ENCODE results near the gene TTC33.

GRCh38 chr5:40798801-40799210, 43.0 kb upstream of the TTC33 start:
- TF ChIP-seq, protein P1, sequence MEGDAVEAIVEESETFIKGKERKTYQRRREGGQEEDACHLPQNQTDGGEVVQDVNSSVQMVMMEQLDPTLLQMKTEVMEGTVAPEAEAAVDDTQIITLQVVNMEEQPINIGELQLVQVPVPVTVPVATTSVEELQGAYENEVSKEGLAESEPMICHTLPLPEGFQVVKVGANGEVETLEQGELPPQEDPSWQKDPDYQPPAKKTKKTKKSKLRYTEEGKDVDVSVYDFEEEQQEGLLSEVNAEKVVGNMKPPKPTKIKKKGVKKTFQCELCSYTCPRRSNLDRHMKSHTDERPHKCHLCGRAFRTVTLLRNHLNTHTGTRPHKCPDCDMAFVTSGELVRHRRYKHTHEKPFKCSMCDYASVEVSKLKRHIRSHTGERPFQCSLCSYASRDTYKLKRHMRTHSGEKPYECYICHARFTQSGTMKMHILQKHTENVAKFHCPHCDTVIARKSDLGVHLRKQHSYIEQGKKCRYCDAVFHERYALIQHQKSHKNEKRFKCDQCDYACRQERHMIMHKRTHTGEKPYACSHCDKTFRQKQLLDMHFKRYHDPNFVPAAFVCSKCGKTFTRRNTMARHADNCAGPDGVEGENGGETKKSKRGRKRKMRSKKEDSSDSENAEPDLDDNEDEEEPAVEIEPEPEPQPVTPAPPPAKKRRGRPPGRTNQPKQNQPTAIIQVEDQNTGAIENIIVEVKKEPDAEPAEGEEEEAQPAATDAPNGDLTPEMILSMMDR (IDR thresholded peaks at IDR 0.05; ENCODE audit: low read depth, low read length), result no peak
- no peak for TF ChIP-seq EZH2phosphoT487 (IDR thresholded peaks at IDR 0.05; ENCODE audit: low read depth)

All from OCI-LY3 (cell line).